Measurements from ENCODE around the gene CCNB2. TPM values are rescaled to one million over a fixed set of nuclear protein-coding genes. Genes with fewer than 3 reads are reported as not detected.
"Not testable (repeated sequence)": the region's sequence is repeated elsewhere in the genome, so short reads cannot be mapped to it uniquely, and the experiment has no call there.

The CCNB2 gene
- total RNA-seq: 30.1 and 55.7 TPM in 2 replicates

GRCh38 chr15:59104912-59105732, at the start of gene CCNB2:
TSS of gene CCNB2 (plus strand) at chr15:59105146. CDS start at chr15:59105269, 123 bp downstream.
- peak; percentile 75 for DNase-seq (ENCODE audit: low read depth, low spot score)

GRCh38 chr15:59059076-59059597, 45.8 kb upstream of the CCNB2 start:
- DNase-seq (ENCODE audit: low read depth, low spot score): no peak

- no peak for DNase-seq (ENCODE audit: low read depth, low spot score)
Measured at GRCh38 chr15:59060348-59060747, 44.6 kb upstream of the CCNB2 start.

GRCh38 chr15:59063042-59063441, 41.9 kb upstream of the CCNB2 start:
- DNase-seq (ENCODE audit: low read depth, low spot score): no peak

- no peak for DNase-seq (ENCODE audit: low read depth, low spot score)
Measured at GRCh38 chr15:59069430-59069829, 35.5 kb upstream of the CCNB2 start.

GRCh38 chr15:59074607-59075006, 30.3 kb upstream of the CCNB2 start:
- no peak for DNase-seq (ENCODE audit: low read depth, low spot score)

GRCh38 chr15:59087731-59088130, 17.2 kb upstream of the CCNB2 start:
- no peak for DNase-seq (ENCODE audit: low read depth, low spot score)

- no peak for DNase-seq (ENCODE audit: low read depth, low spot score)
Measured at GRCh38 chr15:59094077-59094476, 10.9 kb upstream of the CCNB2 start.

GRCh38 chr15:59096429-59096828, 8.5 kb upstream of the CCNB2 start:
- no peak for DNase-seq (ENCODE audit: low read depth, low spot score)

GRCh38 chr15:59099162-59099685, 5.7 kb upstream of the CCNB2 start:
- DNase-seq (ENCODE audit: low read depth, low spot score): no peak

GRCh38 chr15:59104602-59104911, 389 bp upstream of the CCNB2 start:
- DNase-seq (ENCODE audit: low read depth, low spot score): no peak

GRCh38 chr15:59105854-59106253, 908 bp downstream of the CCNB2 start:
- no peak for DNase-seq (ENCODE audit: low read depth, low spot score)

- no peak for DNase-seq (ENCODE audit: low read depth, low spot score)
Measured at GRCh38 chr15:59111251-59111650, 6.3 kb downstream of the CCNB2 start.

- DNase-seq (ENCODE audit: low read depth, low spot score): no peak
Measured at GRCh38 chr15:59115047-59115446, 10.1 kb downstream of the CCNB2 start.

- no peak for DNase-seq (ENCODE audit: low read depth, low spot score)
Measured at GRCh38 chr15:59116141-59116540, 11.2 kb downstream of the CCNB2 start.

- DNase-seq (ENCODE audit: low read depth, low spot score): no peak
Measured at GRCh38 chr15:59116771-59117170, 11.8 kb downstream of the CCNB2 start.

- DNase-seq (ENCODE audit: low read depth, low spot score): no peak
Measured at GRCh38 chr15:59119625-59120024, 14.7 kb downstream of the CCNB2 start.

- no peak for DNase-seq (ENCODE audit: low read depth, low spot score)
Measured at GRCh38 chr15:59120937-59121336, 16.0 kb downstream of the CCNB2 start.

GRCh38 chr15:59124261-59124660, 19.3 kb downstream of the CCNB2 start:
- DNase-seq (ENCODE audit: low read depth, low spot score): no peak

- not testable (repeated sequence) for DNase-seq (ENCODE audit: low read depth, low spot score)
Measured at GRCh38 chr15:59125683-59126082, 20.7 kb downstream of the CCNB2 start.

GRCh38 chr15:59127255-59127654, 22.3 kb downstream of the CCNB2 start:
- DNase-seq (ENCODE audit: low read depth, low spot score): not testable (repeated sequence)

GRCh38 chr15:59131456-59131855, 26.5 kb downstream of the CCNB2 start:
- no peak for DNase-seq (ENCODE audit: low read depth, low spot score)

- DNase-seq (ENCODE audit: low read depth, low spot score): no peak
Measured at GRCh38 chr15:59131969-59132562, 27.1 kb downstream of the CCNB2 start.

Data from pulmonary artery endothelial cell (primary cell).